HG03520 (cell line): ENCODE data around the gene IFI6.
"Not testable (repeated sequence)": the region's sequence is repeated elsewhere in the genome, so short reads cannot be mapped to it uniquely, and the experiment has no call there.

Experiments
- ATAC-seq: cut with Tn5 transposase; IDR thresholded peaks from one replicate; pipeline ENCODE4 v1.9.1; 2021; ENCODE audit warnings: mild to moderate bottlenecking, moderate library complexity; ENCODE audit not compliant: unreplicated experiment

IFI6 gene

DNA sequence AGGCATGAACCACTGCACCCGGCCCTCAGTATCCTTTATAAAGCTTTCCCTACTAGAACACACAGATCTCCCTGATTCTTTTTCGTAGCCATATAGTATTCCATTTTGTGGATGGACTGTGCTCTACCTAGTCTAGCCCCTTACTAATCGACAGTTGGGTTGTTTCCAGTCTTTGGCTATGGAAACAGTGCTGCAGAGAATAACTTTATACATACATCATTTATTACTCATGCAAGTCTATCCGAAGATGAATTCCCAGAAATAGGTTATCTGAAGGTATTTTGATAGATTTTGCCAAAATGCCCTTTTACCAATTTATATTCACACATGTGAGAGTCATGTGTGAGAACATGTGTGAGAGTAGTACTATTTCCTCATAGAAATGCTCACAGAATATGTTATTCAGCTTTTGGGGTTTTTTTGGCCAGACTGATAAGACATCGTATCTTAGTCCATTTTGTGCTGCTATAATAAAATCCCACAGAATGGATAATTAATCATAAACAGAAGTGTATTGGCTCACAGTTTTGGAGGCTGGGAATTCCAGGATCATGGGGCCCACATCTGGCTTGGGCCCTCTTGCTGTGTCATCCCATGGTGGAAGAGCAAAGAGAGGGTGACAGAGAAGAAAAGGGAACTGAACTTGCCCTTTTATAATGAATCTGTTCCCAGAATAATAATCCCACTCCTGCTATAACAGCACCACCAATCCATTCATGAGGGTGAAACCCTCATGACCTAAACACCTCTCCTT, 19.7 kb downstream of the IFI6 start:
- ATAC-seq = no peak

DNA sequence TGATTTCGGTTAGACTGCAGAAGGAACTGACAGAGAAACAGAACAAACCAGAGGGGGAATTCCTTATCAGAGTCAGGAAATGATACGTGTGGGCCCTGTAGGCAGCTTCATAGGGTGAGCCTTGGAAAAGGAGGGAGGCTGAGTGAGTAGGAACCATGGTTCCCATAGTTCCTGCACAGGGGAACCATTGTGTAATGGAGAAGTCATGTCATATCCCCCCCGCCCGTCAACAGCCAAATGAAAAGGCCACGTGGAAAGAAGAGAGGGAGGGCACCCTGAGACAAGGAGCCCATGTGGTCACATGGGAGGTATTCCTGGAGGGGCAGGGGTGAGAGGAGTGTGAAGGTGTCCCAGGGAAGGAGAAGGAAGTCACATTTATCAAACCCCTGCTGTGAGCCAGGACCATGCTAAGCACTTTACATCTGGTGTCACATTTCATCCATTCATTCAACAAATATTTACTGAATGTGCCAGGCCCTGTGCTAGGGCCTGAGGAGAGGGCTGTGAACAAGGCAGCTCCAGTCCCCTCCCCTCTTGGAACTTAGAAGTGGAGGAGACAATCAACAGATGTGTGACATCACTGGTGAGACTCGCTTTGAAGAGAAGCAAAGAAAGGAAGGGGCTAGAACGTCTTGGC, 21.3 kb downstream of the IFI6 start:
- no peak for ATAC-seq

DNA sequence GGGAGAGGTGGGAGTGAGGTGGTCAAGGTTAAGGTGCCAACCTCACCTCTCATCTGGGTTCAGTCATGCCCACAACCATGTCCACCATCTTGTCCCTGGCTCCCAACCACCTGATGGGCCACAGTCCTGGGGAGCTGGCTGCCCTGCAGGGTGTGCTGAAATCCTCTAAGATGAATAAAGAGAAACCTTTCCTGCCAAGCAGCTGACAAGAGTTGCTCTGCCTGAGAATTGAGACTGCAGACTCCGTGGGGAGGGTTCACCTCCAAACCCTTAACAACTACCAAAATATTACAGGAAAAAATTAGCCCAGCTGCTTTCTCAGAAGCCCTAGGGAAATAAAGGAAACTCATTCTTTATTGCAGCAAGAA, 21.8 kb downstream of the IFI6 start:
- ATAC-seq = no peak

- ATAC-seq = no peak
These were observed 22.7 kb downstream of the IFI6 start for GRCh38 chr1:27649306-27649635.

DNA sequence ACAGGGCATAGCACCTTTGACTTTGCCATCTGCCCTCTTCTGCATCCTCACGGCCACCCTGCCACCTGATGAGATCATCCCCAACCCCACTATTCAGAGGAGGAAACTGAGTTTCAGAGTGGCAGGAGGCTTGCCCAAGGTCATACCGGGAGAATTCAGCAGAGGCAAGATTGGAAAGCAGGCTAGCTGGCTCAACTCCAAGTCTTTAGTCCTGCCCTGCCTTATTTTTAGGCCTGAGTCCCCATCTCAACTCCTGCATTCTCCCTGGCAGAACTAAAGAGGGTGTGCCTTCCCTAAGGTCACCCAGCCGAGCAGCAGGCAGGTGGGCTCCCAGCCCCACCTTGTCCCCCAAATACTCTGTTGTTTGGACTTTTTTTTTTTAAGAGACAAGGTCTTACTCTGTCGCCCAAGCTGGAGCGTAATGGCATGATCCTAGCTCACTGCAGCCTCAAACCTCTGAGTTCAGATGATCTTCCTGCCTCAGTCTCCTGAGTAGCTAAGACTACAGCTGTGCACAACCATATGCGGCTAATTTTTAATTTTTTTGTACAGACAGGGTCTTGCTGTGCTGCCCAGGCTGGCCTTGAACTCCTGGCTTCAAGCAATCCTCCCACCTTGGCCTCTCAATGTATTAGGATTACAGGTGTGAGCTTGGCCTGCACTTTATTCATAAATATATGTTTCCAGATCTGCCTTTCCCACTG, 23.2 kb downstream of the IFI6 start:
- ATAC-seq = no peak

DNA sequence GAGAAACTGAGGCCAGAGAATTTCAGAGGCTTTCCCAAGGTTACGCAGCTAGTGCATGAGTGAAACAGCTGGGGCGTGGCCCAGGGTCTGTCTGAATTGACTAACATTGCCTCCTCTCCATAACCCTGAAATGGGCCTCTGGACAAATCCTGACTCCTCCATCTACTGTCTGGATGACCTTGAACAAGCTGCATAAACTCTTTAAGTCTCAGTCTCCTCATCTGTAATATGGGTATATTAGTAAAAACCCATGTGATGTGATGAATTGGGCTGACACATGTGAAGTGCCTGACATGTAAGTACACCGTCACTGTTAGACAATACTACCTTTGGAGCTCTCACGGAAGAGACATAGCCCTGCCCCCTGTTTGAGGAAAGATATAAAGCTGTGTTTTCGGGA, 24.7 kb downstream of the IFI6 start:
- no peak for ATAC-seq

DNA sequence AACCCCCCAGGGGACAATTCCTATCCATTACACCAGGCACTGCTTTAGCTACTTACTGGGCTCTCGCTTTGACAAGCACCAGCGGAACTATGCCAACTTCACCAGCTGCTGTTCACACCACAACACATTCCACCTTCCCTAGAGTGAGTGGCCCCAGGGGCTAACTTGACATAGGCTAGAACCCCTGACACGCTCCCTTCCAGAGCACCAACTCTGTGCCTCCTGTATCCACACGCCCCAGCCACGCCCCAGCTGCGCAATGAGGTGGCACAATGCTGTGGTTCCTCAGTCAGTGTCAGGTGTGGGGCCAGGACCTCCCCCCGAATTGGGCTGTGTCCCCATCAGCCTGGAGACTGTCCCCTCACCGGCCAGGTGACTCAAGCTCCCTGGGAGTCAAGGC, 25.3 kb downstream of the IFI6 start:
- no peak for ATAC-seq

GRCh38 chr1:27645071-27645415, 26.9 kb downstream of the IFI6 start:
- no peak for ATAC-seq

DNA sequence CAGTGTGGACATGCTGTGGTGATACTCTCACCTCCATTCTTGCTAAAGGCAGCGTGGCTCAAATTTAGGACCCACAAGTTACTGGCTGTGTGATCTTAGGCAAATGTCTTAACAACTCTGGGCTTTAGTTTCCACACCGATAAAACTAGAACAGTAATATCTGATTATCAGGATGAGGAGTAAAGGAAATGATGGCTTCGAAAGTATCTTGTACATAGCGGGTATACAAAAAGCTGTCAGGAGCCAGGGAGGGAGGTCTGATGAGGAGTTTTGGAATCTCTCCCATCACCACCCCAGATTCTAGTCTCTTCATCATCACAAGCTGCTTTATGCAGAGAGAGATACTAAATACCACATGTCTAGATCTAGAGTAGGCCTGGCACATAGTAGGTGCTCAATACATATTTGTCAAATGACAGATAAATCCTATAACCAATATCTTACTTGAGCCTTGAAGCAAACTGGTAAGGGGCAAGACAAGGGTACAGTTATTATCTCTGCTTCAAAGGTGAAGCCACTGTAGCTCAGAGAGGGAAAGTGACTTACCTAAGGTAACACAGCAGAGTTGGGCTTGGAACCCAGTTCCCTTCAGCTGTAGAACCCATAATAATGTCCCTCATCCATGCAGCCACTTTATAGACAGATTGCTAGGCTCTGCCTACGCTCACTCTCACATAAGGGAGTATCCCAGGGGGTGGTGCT, 27.5 kb downstream of the IFI6 start:
- ATAC-seq = no peak

- no peak for ATAC-seq
These were observed 28.2 kb downstream of the IFI6 start for GRCh38 chr1:27643600-27644368.

GRCh38 chr1:27640514-27640913, 31.5 kb downstream of the IFI6 start:
- ATAC-seq = not testable (repeated sequence)

DNA sequence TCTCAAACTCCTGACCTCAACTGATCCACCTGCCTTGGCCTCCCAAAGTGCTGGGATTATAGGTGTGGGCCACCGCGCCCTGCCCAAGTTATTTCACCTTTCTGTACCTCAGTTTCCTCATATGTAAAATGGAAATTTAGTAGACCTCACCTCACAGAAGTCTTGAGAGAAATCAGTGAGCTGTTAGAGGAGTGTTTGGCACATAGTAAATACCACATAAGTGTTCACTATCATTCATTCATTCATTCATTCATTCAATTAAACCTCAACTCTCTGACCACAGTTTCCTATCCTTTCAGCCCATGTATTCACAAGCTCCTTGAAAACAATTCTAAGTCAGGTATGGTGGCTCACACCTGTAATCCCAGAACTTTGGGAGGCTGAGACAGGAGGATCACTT, 33.2 kb downstream of the IFI6 start:
- no peak for ATAC-seq

GRCh38 chr1:27638047-27638734, 33.8 kb downstream of the IFI6 start:
- ATAC-seq = no peak

DNA sequence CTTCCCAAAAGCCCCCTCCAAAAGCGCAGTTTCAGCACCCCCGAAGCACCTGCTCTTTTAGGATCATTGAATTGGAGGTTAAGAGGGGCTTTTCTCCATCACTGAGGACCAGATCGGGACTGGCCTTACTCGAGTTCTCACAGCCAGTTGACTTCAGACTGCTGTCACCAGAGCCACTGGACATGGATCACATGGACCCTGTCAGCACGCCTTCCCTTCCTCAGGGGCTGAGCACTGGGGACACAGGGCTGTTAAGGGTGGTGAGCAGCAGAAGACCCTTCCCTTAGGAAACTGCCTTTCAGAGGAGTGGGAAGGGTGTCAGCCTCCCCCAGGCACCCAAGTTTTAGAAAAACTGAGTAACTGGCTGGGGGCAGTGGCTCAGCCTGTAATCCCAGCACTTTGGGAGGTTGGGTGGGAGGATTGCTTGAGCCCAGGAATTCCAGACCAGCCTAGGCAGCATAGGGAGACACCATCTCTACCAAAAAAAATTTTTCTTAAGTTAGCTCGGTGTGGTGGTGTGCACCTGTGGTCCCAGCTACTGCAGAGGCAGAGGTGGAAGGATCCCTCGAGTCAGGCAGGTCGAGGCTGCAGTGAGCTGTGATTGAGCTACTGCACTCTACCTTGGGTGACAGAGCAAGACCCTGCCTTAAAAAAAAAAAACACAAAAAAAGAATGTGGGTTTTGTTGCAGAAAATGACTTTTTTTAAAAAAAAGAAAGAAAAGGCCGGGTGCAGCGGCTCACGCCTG, 36.4 kb downstream of the IFI6 start:
- no peak for ATAC-seq

DNA sequence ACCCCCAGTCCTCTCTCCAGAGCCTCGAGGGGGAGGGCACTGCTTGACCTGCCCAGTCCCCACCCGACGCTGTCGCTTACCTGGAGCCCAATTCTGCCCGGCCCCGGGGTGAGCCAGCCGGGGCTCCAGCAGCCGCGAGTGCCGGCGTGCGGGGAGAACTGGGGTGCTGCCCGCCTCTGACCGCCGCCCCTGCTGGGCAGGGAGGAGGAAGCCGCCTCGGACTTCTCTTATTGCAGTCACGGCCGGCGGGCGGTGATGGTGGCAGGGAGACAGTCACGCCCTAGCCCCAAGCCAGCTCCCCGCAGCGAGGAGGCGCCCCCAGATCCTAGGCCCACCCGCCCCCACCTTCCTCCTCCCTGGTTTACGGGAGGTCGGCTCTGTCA, 37.0 kb downstream of the IFI6 start, which contains the start of gene FGR:
TSS of gene FGR (minus strand) at position 201 of the 383 bp plus-strand sequence. CDS start 11,269 bp downstream, outside the sequence.
- ATAC-seq = no peak

DNA sequence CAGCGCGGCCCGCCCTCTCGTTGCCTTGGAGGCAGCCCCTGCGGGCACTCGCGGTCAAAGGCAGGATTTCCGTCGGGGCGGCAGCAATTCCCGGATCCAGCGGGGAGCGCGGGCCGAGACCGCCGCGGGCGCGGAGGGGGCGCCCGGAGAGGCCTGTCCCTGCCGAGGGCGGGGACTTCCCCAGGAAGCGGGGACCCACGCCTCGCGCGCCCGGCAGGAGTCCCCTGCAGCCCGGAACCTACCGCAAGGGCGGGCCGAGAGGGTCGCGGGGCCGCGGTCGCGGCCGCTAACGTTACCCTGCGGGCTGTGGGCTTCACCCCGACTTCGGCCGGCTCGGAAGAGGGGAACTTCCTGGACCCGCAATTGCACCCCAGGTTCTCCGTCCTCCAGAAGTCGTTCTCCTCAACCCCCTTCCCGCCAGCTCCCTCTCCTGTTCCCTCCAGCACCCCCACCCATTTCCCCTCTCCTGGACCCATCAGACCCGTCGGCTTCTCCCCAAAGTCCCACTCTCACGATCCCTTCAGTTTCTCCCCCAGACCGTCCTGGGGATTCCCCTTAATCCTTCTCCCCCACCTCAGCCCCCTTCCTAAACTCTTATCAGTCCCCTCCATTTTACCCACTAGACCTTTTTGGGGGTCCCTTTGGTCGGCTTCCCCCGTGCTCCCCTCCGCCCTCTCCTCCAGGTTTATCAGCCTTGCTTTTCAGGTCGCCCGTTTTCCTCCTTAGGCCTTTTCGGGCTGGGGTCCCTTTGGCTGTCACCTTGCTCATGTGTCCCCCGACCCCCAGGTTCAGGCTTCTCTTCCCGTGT, 37.6 kb downstream of the IFI6 start:
- no peak for ATAC-seq

DNA sequence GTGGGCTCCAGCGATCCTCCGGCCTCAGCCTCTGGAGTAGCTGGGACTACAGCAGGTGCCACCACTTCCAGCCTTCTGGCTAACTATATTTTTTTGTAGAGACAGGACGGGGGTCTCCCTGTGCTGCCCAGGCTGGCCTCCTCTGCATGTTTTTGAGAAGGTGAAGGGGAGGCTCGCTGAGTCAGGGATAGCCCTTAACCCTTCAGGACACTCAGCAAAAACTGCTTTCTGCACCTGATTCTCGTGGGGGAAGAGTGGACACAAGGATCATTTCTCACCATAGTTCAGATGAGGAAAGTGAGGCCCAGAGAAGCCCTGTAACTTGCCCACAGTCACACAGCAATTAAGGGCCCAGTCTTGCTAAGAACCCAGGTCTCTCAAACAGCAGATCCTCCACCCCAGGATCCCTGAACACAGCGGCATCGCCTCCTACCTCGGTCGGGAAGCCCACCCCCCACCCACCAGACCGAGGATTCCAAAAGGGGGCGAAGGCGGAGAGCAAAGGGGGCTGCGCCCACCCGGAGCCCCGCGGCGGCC, 38.3 kb downstream of the IFI6 start:
- no peak for ATAC-seq

DNA sequence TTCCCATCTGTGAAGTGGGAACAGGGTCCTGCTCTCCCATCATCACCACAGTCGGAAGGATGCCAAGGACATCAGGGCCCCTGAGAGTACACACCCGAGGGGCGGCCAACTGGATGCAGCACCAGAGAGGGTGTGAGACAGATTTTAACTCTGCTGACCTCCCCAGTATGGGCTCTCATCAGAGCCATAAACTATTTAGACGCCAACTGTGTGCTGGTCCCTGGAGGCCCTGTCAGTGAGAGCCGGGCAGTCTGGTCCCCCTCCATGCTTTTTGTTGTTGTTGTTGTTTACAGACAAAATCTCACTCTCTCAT, 38.7 kb downstream of the IFI6 start:
- ATAC-seq = no peak
